HepG2 (cell line): Measurements from ENCODE around the gene SOWAHA. TPM values are rescaled to one million over a fixed set of nuclear protein-coding genes. Genes with fewer than 3 reads are reported as not detected.

Experiments
- BCL6 ChIP-seq: IDR thresholded peaks from 2 replicates; pipeline ENCODE4 v1.6.1; 2016; ENCODE audit warnings: missing genetic modification reagents, missing compliant biosample characterization
- CREM ChIP-seq, 2 experiments: sonication (generic) in 1 of 2; formaldehyde crosslinking in 1 of 2; IDR thresholded peaks; 2 replicates each; pipeline versions ENCODE4 v1.4.0 to v1.6.1; 2016 to 2020; ENCODE audit warnings: antibody characterized with exemption in 1 of 2, mild to moderate bottlenecking in 1 of 2, missing genetic modification reagents in 1 of 2
- DNMT3B ChIP-seq: conservative IDR thresholded peaks from 2 replicates; pipeline ENCODE4 v1.6.1; 2016; ENCODE audit warnings: missing biosample characterization, control low read depth
- ELF3 ChIP-seq: IDR thresholded peaks from 2 replicates; pipeline ENCODE4 v1.6.1; 2016; ENCODE audit warnings: missing genetic modification reagents, missing compliant biosample characterization
- FOXJ3 ChIP-seq: sonication (generic); formaldehyde crosslinking; IDR thresholded peaks from 2 replicates; pipeline ENCODE4 v1.4.0; 2020; ENCODE audit warnings: missing genetic modification reagents, mild to moderate bottlenecking, borderline replicate concordance
- FOXM1 ChIP-seq: sonication (generic); formaldehyde crosslinking; IDR thresholded peaks from 2 replicates; pipeline ENCODE4 v1.5.0; 2020; ENCODE audit warnings: missing genetic modification reagents
- GPN1 ChIP-seq: sonication (generic); formaldehyde crosslinking; IDR thresholded peaks from 2 replicates; pipeline ENCODE4 v1.5.1; 2020; ENCODE audit warnings: missing genetic modification reagents, borderline replicate concordance
- HOXA5 ChIP-seq: sonication (generic); formaldehyde crosslinking; IDR thresholded peaks from 2 replicates; pipeline ENCODE4 v1.4.0; 2020; ENCODE audit warnings: missing genetic modification reagents
- KLF9 ChIP-seq: IDR thresholded peaks from 2 replicates; pipeline ENCODE4 v1.6.1; 2016; ENCODE audit warnings: low read depth
- MAFK ChIP-seq, 2 experiments: IDR thresholded peaks in 1 of 2; conservative IDR thresholded peaks in 1 of 2; 2 replicates each; pipeline ENCODE4 v1.6.1; 2011; ENCODE audit warnings: improper control_type of control experiment in 2 of 2, low read length in 2 of 2
- MLX ChIP-seq: IDR thresholded peaks from 2 replicates; pipeline ENCODE4 v1.6.1; 2016
- PHF5A ChIP-seq: IDR thresholded peaks from one replicate; pipeline ENCODE4 v1.6.1; 2018; ENCODE audit warnings: low read depth, missing genetic modification reagents; ENCODE audit not compliant: unreplicated experiment
- PHF8 ChIP-seq: sonication (generic); formaldehyde crosslinking; IDR thresholded peaks from 2 replicates; pipeline ENCODE4 v1.5.0; 2020; ENCODE audit warnings: missing genetic modification reagents
- PRMT3 ChIP-seq: sonication (generic); formaldehyde crosslinking; IDR thresholded peaks from 2 replicates; pipeline ENCODE4 v1.8.1; 2022; ENCODE audit warnings: low read depth, mild to moderate bottlenecking, moderate library complexity, missing genetic modification reagents, borderline replicate concordance
- PTBP1 ChIP-seq: fragments of 200-400 bp; formaldehyde crosslinking; IDR thresholded peaks from 2 replicates; pipeline ENCODE4 v1.6.1; 2018; ENCODE audit warnings: low read length, low read depth; ENCODE audit not compliant: poor library complexity, severe bottlenecking
- REPIN1 ChIP-seq: sonication (generic); formaldehyde crosslinking; IDR thresholded peaks from 2 replicates; pipeline ENCODE4 v1.8.0; 2022; ENCODE audit warnings: missing genetic modification reagents, low read depth, mild to moderate bottlenecking, borderline replicate concordance
- SALL1 ChIP-seq: sonication (generic); formaldehyde crosslinking; IDR thresholded peaks from 2 replicates; pipeline ENCODE4 v1.8.0; 2022; ENCODE audit warnings: mild to moderate bottlenecking, missing genetic modification reagents
- TARDBP ChIP-seq: sonication (generic); formaldehyde crosslinking; IDR thresholded peaks from 2 replicates; pipeline ENCODE4 v1.8.0; 2022; ENCODE audit warnings: mild to moderate bottlenecking, missing genetic modification reagents
- TBP ChIP-seq: sonication (generic); formaldehyde crosslinking; IDR thresholded peaks from 2 replicates; pipeline ENCODE4 v1.5.0; 2020; ENCODE audit warnings: missing genetic modification reagents
- TEF ChIP-seq: sonication (generic); formaldehyde crosslinking; IDR thresholded peaks from 2 replicates; pipeline ENCODE4 v1.5.0; 2020; ENCODE audit warnings: missing genetic modification reagents
- ZFP37 ChIP-seq: sonication (generic); formaldehyde crosslinking; IDR thresholded peaks from 2 replicates; pipeline ENCODE4 v1.4.0; 2020; ENCODE audit warnings: missing genetic modification reagents, borderline replicate concordance
- ZNF160 ChIP-seq: sonication (generic); formaldehyde crosslinking; IDR thresholded peaks from 2 replicates; pipeline ENCODE4 v1.8.0; 2022; ENCODE audit warnings: mild to moderate bottlenecking, inconsistent platforms, missing genetic modification reagents
- ZNF263 ChIP-seq: sonication (generic); formaldehyde crosslinking; IDR thresholded peaks from 2 replicates; pipeline ENCODE4 v1.4.0; 2020; ENCODE audit warnings: missing genetic modification reagents
- ZNF460 ChIP-seq: sonication (generic); formaldehyde crosslinking; IDR thresholded peaks from 2 replicates; pipeline ENCODE4 v1.5.1; 2020; ENCODE audit warnings: missing genetic modification reagents, mild to moderate bottlenecking, borderline replicate concordance
- ZNF496 ChIP-seq: sonication (generic); formaldehyde crosslinking; IDR thresholded peaks from 2 replicates; pipeline ENCODE4 v1.8.1; 2023; ENCODE audit warnings: mild to moderate bottlenecking, moderate library complexity, missing genetic modification reagents; ENCODE audit not compliant: insufficient replicate concordance
- ZNF547 ChIP-seq: sonication (generic); formaldehyde crosslinking; IDR thresholded peaks from 2 replicates; pipeline ENCODE4 v1.5.1; 2020; ENCODE audit warnings: mild to moderate bottlenecking, missing genetic modification reagents
- ZNF614 ChIP-seq: IDR thresholded peaks from 2 replicates; pipeline ENCODE4 v1.6.1; 2018; ENCODE audit warnings: missing biosample characterization, missing genetic modification reagents, inconsistent platforms, borderline replicate concordance
- ZNF770 ChIP-seq: sonication (generic); formaldehyde crosslinking; IDR thresholded peaks from 2 replicates; pipeline ENCODE4 v1.5.0; 2020; ENCODE audit warnings: mild to moderate bottlenecking, missing genetic modification reagents
- ZNF792 ChIP-seq: IDR thresholded peaks from 2 replicates; pipeline ENCODE4 v1.6.1; 2016
- ZNF879 ChIP-seq: sonication (generic); formaldehyde crosslinking; IDR thresholded peaks from 2 replicates; pipeline ENCODE4 v1.8.1; 2023; ENCODE audit warnings: missing genetic modification reagents
- polyA plus RNA-seq, 8 experiments: library from polyadenylated mRNA; depleted of rRNA in 3 of 8; stranded (reverse) in 7 of 8; unstranded in 1 of 8; fragments of >200 nt; fragmentation: Illumina TruSeq in 4 of 8; extraction: Trizol in 4 of 8; gene quantifications; 2 replicates each; pipeline versions ENCODE4 v1.2.1 to v1.2.3, GENCODE V29; 2011 to 2016; ENCODE audit warnings: low read depth in 4 of 8, missing spikeins in 1 of 8, mixed read lengths in 1 of 8; ENCODE audit not compliant: insufficient read depth in 1 of 8
- total RNA-seq, 5 experiments: library from RNA; depleted of rRNA; stranded (reverse); fragments of >200 nt; fragmentation: Illumina TruSeq; extraction: Trizol; gene quantifications; 2 replicates each; pipeline ENCODE4 v1.2.3, GENCODE V29; 2016; ENCODE audit warnings: low read depth in 1 of 5

Gene SOWAHA
- total and polyA plus RNA-seq, 2 of the 13 experiments (the other 11 are each of a cell fraction or from before 2014, with no cell fraction given): 0.95 to 1.9 TPM

- TF ChIP-seq ZNF879 (CRISPR knock-in tag) (no peak), FOXJ3 (CRISPR knock-in tag) (no peak), ELF3 (CRISPR knock-in tag) (peak; percentile 56), PRMT3 (no peak), SALL1 (CRISPR knock-in tag) (peak; percentile 20; the same call in 1 of the 2 replicates), CREM (IDR thresholded peaks at IDR 0.05) (peak; percentile 6; the same call in 1 of the 2 replicates), CREM (CRISPR knock-in tag; IDR thresholded peaks at IDR 0.05) (no peak), MLX (CRISPR knock-in tag) (peak; percentile 98), KLF9 (CRISPR knock-in tag) (no peak), HOXA5 (CRISPR knock-in tag) (no peak), GPN1 (CRISPR knock-in tag) (no peak), PHF5A (no peak), PTBP1 (no peak), FOXM1 (CRISPR knock-in tag) (no peak), MAFK (conservative IDR thresholded peaks at IDR 0.05 in 1 of 2, IDR thresholded peaks at IDR 0.05 in 1 of 2; ENCODE audit: low read length in 2 of 2) (no peak), ZNF547 (CRISPR knock-in tag) (no peak), TEF (no peak), REPIN1 (CRISPR knock-in tag) (peak; percentile 48), ZNF263 (no peak), BCL6 (CRISPR knock-in tag) (peak; percentile 19; the same call in 1 of the 2 replicates), ZNF460 (CRISPR knock-in tag) (no peak), ZNF770 (no peak), ZNF792 (CRISPR knock-in tag) (peak; percentile 36; the same call in 1 of the 2 replicates), ZNF496 (no peak), TARDBP (CRISPR knock-in tag) (peak; percentile 4; the same call in 1 of the 2 replicates), ZNF614 (CRISPR knock-in tag) (0 out of 2 replicates have a peak, but pooled peaks have one; percentile 20), ZFP37 (CRISPR knock-in tag) (0 out of 2 replicates have a peak, but pooled peaks have one; percentile 33), ZNF160 (peak; percentile 66), TBP (no peak), DNMT3B (CRISPR knock-in tag) (no peak), PHF8 (CRISPR knock-in tag) (no peak)
These were observed 25.6 kb downstream of the SOWAHA start (continued) for GRCh38 chr5:132838516-132839282.
